ENCODE results near the gene STIMATE.

The STIMATE gene

DNA sequence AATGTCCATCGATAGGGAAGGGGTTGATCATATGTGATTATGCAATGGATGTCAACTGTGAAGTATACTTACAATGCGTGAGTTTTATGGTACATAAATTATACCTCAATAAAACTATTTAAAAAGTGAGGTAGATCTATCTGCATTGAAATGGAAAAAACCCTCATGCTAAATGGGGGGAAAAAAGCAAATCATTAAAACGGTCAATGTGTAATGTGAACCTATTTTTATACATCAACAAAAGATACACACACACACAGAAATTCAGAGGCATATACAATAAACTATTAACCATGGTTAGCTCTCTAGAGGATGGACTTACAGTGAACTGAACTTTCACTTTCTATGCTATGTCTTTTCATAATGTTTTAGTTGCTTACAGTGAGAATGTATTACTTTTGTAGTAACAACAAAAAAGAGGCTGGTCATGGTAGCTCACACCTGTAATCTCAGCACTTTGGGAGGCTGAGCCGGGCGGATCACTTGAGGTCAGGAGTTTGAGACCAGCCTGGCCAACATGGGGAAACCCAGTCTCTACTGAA is 23.1 kb downstream of the STIMATE start:
- Histone ChIP-seq H3K9me3 (ENCODE audit: control insufficient read depth, insufficient read depth, low read depth, low read length) (no peaks in the 10 kb centered on the region), H3K4me1 (ENCODE audit: control insufficient read depth, insufficient read depth, low read length) (no peaks in the 10 kb centered on the region), H3K36me3 (ENCODE audit: control insufficient read depth in 2 of 2, insufficient read depth in 1 of 2, low read length in 2 of 2) (peaks cover 0 to 3% of the 10 kb centered on the region in 2 experiments; a peak in 1 of 3 replicates), H3K4me3 (ENCODE audit: low read depth, low read length) (no peak overlapping the region), H3K27ac (ENCODE audit: extremely low read depth, low read depth, low read length) (no peak overlapping the region)
- POLR2A ChIA-PET, result interaction anchor here (0.6 kb wide), 1 partner anchor 94 kb away, joined by 4 read pairs; no protein-coding TSS in a partner anchor
- no peak for TF ChIP-seq ZNF626 (tag by site-specific recombination; IDR thresholded peaks at IDR 0.05)
- TF ChIP-seq ZNF664 (tag by site-specific recombination; IDR thresholded peaks at IDR 0.05), result peak; percentile 54; the same call in 1 of the 2 replicates
- TF ChIP-seq, protein P1, sequence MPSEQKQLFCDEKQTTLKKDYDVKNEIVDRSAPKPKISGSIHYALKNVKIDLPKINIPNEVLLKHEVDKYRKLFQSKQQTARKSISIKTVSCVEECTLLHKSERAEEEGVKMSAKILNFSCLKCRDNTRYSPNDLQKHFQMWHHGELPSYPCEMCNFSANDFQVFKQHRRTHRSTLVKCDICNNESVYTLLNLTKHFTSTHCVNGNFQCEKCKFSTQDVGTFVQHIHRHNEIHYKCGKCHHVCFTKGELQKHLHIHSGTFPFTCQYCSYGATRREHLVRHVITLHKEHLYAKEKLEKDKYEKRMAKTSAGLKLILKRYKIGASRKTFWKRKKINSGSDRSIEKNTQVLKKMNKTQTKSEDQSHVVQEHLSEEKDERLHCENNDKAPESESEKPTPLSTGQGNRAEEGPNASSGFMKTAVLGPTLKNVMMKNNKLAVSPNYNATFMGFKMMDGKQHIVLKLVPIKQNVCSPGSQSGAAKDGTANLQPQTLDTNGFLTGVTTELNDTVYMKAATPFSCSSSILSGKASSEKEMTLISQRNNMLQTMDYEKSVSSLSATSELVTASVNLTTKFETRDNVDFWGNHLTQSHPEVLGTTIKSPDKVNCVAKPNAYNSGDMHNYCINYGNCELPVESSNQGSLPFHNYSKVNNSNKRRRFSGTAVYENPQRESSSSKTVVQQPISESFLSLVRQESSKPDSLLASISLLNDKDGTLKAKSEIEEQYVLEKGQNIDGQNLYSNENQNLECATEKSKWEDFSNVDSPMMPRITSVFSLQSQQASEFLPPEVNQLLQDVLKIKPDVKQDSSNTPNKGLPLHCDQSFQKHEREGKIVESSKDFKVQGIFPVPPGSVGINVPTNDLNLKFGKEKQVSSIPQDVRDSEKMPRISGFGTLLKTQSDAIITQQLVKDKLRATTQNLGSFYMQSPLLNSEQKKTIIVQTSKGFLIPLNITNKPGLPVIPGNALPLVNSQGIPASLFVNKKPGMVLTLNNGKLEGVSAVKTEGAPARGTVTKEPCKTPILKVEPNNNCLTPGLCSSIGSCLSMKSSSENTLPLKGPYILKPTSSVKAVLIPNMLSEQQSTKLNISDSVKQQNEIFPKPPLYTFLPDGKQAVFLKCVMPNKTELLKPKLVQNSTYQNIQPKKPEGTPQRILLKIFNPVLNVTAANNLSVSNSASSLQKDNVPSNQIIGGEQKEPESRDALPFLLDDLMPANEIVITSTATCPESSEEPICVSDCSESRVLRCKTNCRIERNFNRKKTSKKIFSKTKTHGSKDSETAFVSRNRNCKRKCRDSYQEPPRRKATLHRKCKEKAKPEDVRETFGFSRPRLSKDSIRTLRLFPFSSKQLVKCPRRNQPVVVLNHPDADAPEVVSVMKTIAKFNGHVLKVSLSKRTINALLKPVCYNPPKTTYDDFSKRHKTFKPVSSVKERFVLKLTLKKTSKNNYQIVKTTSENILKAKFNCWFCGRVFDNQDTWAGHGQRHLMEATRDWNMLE (tag by site-specific recombination; conservative IDR thresholded peaks at IDR 0.05; ENCODE audit: low read depth), result no peak
- TF ChIP-seq, protein P2, sequence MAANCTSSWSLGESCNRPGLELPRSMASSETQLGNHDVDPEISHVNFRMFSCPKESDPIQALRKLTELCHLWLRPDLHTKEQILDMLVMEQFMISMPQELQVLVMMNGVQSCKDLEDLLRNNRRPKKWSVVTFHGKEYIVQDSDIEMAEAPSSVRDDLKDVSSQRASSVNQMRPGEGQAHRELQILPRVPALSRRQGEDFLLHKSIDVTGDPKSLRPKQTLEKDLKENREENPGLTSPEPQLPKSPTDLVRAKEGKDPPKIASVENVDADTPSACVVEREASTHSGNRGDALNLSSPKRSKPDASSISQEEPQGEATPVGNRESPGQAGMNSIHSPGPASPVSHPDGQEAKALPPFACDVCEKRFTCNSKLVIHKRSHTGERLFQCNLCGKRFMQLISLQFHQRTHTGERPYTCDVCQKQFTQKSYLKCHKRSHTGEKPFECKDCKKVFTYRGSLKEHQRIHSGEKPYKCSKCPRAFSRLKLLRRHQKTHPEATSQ (tag by site-specific recombination; IDR thresholded peaks at IDR 0.05), result no peak
- CTCF ChIA-PET, result no interaction called here

DNA sequence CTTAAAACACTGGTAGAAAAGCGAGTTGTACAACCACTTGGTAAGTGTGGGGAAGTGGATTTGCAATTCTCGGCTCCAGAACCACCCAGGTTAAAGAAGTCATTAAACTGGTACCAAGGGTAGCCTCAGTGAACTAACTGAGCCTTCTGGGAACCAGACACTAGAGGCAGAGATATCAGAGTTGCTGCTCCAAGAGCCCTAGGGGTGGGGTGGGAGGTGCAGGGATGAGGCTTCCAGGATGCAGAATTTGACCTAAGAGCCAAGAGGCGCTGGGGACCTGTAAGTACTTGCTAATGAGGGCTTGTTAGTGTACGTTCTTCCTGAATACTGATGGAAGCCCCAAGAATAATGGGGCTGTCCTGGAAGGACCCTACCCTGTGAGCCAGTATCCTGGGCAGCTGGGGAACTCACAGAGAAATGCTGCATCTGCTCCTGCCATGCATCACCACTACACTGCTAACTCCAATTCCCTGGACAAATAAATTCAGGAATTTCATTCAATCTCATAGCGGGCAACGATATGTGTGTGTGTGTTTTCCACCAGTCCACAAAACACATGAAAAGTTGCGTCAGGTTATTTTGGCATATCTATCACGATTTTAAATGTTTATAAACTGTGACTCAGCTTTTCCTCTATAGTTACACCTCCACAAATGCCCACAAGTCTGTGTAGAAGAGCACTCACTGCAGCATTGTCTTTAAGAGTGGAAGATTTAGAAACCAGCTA is 23.8 kb downstream of the STIMATE start:
- CTCF ChIA-PET, result no interaction called here
- H3K4me1 ChIP-seq (ENCODE audit: control insufficient read depth, insufficient read depth, low read length), result no peaks in the 10 kb centered on the region
- no peaks in the 10 kb centered on the region for H3K9me3 ChIP-seq (ENCODE audit: control insufficient read depth, insufficient read depth, low read depth, low read length)
- TF ChIP-seq, protein P3, sequence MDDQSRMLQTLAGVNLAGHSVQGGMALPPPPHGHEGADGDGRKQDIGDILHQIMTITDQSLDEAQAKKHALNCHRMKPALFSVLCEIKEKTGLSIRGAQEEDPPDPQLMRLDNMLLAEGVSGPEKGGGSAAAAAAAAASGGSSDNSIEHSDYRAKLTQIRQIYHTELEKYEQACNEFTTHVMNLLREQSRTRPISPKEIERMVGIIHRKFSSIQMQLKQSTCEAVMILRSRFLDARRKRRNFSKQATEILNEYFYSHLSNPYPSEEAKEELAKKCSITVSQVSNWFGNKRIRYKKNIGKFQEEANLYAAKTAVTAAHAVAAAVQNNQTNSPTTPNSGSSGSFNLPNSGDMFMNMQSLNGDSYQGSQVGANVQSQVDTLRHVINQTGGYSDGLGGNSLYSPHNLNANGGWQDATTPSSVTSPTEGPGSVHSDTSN (CRISPR knock-in tag; IDR thresholded peaks at IDR 0.05), result no peak
- TF ChIP-seq KLF1 (tag by site-specific recombination; IDR thresholded peaks at IDR 0.05) (no peak), ZFP37 (tag by site-specific recombination; IDR thresholded peaks at IDR 0.05) (no peak), ZNF76 (tag by site-specific recombination; IDR thresholded peaks at IDR 0.05; ENCODE audit: borderline replicate concordance, low read depth) (no peak), ZNF610 (tag by site-specific recombination; IDR thresholded peaks at IDR 0.05; ENCODE audit: borderline replicate concordance) (no peak), TRIM28 (IDR thresholded peaks at IDR 0.05; ENCODE audit: borderline replicate concordance, low read length) (no peak), REPIN1 (tag by site-specific recombination; IDR thresholded peaks at IDR 0.05; ENCODE audit: low read depth) (no peak), YY2 (tag by site-specific recombination; IDR thresholded peaks at IDR 0.05) (no peak), EGR2 (tag by site-specific recombination; IDR thresholded peaks at IDR 0.05; ENCODE audit: low read depth) (no peak), ZNF530 (tag by site-specific recombination; IDR thresholded peaks at IDR 0.05; ENCODE audit: low read depth) (no peak)
- TF ChIP-seq, protein P4, sequence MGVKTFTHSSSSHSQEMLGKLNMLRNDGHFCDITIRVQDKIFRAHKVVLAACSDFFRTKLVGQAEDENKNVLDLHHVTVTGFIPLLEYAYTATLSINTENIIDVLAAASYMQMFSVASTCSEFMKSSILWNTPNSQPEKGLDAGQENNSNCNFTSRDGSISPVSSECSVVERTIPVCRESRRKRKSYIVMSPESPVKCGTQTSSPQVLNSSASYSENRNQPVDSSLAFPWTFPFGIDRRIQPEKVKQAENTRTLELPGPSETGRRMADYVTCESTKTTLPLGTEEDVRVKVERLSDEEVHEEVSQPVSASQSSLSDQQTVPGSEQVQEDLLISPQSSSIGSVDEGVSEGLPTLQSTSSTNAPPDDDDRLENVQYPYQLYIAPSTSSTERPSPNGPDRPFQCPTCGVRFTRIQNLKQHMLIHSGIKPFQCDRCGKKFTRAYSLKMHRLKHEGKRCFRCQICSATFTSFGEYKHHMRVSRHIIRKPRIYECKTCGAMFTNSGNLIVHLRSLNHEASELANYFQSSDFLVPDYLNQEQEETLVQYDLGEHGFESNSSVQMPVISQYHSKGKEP (tag by site-specific recombination; IDR thresholded peaks at IDR 0.05), result no peak
- no peaks in the 10 kb centered on the region for H3K36me3 ChIP-seq (ENCODE audit: control insufficient read depth in 2 of 2, insufficient read depth in 1 of 2, low read length in 2 of 2)
- H3K4me3 ChIP-seq (ENCODE audit: low read depth, low read length), result no peak overlapping the region
- POLR2A ChIA-PET, result no interaction called here
- H3K27ac ChIP-seq (ENCODE audit: extremely low read depth, low read depth, low read length), result no peak overlapping the region

Data from HEK293 (cell line).